SKM-1 (cell line): ENCODE results near the gene SLC6A5.

ENCODE experiments used
- DNase-seq: peaks from one replicate; lab custom pipeline; 2025; ENCODE audit not compliant: unreplicated experiment; lab: John Stamatoyannopoulos, UW

Gene SLC6A5

DNA sequence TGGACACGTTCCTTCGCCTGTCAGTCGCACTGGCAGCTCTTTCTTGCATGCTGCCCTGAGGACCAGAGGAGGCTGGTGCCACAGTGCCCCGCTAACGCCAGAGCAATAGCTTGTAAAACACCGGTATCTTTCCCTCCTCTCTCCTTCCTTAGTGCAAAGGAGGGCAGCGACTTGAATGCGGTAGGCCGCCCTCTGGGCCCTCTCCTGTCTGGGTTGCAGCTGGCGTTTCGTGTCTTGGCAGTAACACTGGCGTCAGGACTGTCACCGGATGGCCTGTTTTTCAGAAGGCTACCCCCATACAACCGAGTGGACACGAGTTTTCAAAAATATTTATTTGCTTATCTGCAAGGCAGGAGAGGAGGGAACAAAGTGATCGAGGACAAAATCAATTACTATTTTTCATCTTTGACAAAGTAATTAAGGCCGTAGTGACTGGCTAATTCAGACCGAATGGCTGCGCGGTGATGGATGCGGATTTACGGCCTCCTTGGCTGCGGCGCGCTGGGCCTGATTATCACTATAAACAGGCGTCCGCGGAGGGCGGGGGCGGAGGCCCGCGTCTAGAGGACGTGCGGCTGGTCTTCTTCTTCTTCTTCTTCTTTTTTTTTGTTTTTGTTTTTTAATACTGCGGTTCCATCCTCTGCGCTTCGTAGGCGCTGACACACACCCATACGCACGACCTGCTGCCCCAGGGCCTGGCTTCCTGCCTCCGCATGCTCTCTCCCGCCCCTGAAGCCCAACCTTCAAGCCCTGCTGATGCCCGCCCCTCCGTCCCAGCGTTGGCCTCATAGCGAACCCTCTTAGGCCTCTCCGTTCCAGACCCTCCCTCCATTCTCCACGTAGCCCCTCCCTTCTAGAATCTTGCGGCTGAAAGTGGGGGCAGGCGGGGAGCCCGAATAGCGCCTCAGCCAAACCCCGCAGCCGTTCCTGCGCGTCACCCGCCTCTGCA is 2.9 kb upstream of the SLC6A5 start:
- no peak for DNase-seq

DNA sequence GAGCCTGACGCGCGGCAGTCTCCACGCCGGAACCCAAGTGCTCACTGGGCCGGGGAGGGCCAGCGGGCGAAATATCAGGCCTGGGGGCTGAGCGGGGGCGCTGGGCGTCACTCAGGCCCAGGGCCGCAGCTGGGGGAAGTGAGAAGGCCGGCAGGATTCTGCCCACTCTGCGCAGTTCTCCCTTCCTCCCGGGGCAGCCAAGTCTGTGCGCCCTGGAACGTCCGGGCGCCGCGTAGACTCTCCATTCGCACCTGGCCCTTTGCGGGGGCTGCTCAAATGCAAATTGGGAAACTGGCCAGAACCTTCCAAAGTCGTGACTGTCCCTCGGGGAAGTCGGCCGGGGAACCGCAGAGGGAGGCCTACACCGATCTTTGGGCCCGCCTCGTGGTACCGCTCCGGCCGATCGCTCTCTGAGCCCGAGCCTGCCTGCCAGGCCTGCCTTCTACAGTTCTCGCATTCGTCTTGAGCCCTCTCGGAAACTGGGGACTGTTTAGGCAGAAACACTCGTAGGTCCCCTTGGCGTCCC is 2.2 kb upstream of the SLC6A5 start:
- no peak for DNase-seq

GRCh38 chr11:20597680-20598484 is 1.5 kb upstream of the SLC6A5 start:
- DNase-seq, result no peak

- no peak for DNase-seq
These were observed 916 bp upstream of the SLC6A5 start for GRCh38 chr11:20598492-20598891.

GRCh38 chr11:20600020-20600346 is 575 bp downstream of the SLC6A5 start:
- DNase-seq, result no peak

GRCh38 chr11:20600551-20600950 is 1.1 kb downstream of the SLC6A5 start:
- DNase-seq, result no peak

DNA sequence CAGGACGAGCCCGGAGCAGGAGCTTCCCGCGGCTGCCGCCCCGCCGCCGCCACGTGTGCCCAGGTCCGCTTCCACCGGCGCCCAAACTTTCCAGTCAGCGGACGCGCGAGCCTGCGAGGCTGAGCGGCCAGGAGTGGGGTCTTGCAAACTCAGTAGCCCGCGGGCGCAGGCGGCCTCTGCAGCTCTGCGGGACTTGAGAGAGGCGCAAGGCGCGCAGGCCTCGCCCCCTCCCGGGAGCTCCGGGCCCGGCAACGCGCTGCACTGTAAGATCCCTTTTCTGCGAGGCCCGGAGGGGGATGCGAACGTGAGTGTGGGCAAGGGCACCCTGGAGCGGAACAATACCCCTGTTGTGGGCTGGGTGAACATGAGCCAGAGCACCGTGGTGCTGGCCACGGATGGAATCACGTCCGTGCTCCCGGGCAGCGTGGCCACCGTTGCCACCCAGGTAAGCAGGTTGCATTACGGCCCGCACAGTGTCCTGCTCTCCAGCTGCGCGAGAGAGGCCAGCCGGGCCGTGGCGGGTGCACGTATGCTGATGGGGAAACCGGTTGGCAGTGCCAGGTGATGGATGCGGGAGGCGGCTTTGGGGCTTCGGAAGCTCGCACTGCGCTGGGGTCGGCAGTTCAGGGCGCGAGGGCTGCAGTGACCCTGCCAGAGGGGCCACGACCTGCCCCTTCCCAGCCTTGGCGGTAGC is 2.0 kb downstream of the SLC6A5 start:
- DNase-seq, result no peak

DNA sequence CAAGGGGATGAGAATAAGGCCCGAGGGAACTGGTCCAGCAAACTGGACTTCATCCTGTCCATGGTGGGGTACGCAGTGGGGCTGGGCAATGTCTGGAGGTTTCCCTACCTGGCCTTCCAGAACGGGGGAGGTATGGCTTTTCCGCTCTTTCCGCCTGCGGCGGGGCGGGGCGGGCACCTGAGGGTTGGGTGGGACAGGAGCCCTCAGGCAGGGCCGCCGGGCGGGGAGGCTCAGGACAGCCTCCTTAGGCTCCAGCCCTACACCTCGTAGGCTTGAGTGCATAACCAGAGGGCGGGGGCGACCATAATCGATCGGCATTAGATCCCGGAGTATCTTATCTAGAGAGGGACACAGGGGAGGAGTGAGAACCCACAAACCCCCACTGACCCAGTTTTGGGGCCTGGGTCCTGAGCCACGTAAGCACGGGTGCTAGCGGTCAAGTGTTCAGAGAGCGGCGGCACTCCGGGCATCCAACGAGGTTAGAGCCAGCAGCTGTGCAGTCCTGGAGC is 4.9 kb downstream of the SLC6A5 start:
- no peak for DNase-seq

DNA sequence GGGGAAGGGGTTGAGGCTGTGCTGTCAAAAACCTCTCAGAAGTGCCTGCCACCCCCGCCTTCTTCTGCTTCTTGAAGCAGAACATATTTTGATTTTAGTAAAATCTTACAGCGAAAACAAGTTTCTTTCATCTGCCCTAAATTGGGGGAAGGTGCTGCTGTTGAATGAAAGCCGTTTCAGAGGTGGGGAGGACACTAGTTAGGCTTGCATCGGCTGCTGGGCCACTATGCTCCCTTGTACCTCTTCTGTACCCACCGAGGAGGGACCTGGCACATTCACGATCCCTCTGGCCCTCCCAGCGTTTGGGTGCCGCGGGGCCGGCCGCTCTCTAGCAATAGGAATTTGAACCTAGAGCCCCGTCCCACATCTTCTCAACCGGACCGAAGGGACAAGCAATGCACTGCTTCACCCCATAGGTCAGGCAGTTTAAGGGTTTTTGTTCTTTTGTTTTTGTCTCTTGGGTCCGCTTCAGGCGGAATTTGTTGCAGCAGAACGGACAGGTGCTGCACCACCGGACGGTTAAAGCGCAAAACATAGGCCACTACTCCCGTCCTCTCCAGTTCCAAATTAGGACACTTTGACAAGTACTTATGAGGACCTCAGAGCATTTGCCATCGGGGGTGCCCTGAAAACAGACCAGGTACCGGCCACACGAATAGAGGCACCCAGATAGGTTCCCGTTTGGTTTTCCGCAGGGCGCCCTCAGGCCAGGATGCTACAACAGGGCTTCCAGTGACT is 5.6 kb downstream of the SLC6A5 start:
- DNase-seq, result no peak

DNA sequence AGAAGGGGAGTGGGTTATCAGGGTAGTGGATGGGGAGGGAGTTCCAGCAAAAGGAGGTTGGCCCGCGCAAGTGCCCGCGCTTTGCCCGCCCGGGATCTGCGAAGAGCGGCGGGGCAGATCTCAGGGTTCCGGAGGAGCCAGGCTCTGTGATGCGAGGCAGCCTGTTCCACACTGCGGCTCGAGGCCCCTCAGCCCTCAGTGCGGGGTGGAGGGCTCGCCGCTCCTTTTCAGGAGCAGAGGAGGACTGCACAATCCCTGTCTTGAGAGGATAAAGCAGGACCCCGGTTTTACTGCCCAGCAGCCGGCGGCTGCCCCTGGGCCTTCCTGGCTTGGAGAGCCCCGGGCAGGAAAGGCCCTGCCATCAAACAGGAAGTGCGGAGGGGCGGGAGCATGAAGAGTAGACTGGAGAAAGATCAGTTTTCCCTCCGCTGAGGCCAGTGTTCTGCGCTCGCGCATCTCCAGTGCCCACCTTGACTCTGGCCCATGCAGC is 6.2 kb downstream of the SLC6A5 start:
- no peak for DNase-seq

- no peak for DNase-seq
These were observed 9.5 kb downstream of the SLC6A5 start for GRCh38 chr11:20608934-20609333.

DNA sequence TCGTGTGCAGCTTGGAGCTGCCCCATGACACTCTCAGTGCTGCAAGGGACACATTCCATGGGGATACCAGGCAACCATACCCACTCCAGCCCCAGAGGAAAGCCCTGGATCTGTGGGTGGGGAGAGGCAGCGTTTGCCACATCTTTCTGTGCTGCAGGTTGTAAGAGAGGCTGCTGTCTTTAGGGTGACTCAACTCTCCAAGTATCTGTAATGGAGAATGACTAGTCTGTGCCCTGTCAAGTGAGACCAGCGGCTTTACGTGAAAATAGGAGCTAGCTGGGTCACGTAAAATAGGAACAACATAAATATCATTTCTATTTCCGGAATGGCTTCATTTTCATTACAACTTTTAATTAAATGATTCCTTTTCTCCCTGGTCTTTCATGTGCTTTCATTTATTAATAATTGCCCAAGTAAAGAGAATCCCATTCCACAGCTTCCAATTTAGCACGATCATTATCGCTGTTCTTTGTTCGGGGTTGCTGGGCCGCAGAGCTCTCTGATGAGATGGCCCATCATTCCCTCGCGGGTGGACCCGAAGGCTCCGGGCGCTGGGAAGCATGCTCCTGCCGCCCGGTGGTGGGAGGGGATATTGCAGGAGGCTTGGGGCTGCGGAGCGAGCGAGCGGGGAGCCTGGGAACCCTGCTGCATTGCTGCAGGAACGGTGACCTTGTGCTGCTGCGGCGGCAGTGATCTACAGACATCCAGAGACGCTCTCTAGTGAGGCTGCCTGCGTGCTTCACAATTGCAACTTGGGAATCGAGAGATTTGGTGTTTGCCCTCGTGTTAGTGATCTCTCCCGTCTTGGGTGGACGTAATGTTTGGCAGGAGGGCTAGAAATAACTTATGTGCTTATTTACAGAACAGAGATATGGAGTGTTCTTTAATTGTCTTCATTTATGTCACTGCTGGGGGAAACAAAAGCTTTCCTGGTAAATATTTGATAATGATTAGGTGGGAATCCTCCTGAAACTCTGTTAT is 10.6 kb downstream of the SLC6A5 start:
- DNase-seq, result no peak

GRCh38 chr11:20610825-20611224 is 11.4 kb downstream of the SLC6A5 start:
- DNase-seq, result no peak

- DNase-seq, result no peak
These were observed 12.0 kb downstream of the SLC6A5 start for GRCh38 chr11:20611445-20611844.

- no peak for DNase-seq
These were observed 12.5 kb downstream of the SLC6A5 start for GRCh38 chr11:20611892-20612291.

GRCh38 chr11:20612416-20612815 is 13.0 kb downstream of the SLC6A5 start:
- no peak for DNase-seq

GRCh38 chr11:20616920-20617319 is 17.5 kb downstream of the SLC6A5 start:
- DNase-seq, result no peak

DNA sequence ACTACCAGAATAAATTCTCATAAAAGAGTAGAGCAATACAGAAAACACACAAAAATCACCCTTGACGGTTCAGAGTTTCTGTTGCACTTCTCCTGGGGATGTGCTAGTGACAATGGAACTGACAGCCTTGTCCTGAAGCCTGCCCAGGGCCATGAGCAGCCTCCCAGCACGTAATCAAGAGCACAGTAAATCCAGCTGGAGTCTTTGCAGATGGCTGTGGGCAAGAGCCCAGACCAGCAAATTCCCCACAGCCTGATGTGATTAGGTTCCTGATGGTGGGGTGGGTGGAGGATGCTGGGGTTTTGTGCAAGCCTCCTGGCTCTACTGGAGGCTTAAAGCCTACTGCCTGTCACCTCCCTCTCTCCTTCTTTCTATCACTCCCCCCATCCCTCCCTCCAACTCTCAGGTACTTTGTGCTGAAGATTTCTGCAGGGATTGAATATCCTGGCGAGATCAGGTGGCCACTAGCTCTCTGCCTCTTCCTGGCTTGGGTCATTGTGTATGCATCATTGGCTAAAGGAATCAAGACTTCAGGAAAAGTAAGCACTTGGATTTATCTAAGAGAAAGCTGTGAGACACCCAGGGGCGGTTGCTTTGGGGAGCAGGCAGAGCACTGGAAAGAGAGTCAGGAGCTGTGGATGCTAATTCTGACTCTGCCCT is 18.1 kb downstream of the SLC6A5 start:
- no peak for DNase-seq

DNA sequence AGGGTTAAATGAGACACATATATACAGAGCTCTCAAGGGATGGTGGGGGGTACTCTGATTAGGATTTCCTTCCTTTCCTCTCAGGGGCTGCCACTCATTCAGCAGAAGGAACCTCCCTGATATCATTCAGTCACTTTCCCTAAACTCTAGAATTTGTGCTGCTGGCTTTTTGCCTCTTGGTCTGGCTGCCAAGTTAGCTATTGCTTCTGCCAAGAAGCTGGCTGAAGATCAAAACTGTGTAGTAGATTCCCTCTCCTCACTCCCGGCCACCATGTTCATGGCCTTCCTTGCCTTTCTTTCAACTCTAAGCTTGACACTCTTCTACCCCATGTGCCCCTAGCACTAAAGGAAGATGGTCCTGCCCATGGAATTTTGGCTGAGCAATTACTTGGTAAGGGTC is 18.7 kb downstream of the SLC6A5 start:
- DNase-seq, result no peak
